ENCODE data around the gene ZNF552. TPM values are rescaled to one million over a fixed set of nuclear protein-coding genes. Genes with fewer than 3 reads are reported as not detected.
"Not testable (repeated sequence)": the region's sequence is repeated elsewhere in the genome, so short reads cannot be mapped to it uniquely, and the experiment has no call there.

Gene ZNF552
- total RNA-seq, result 10 to 100 TPM; 12.7 to 18.9 (median 16.2) TPM
- total RNA-seq (2013), result 19.5 TPM
- total RNA-seq, result 11.6 to 28.2 (median 21.6) reads per million in 29 experiments

- peaks cover 0 to 16% of the 10 kb centered on the region in 2 donors for H3K36me3 ChIP-seq (ENCODE audit: control insufficient read depth in 2 of 2, extremely low read depth in 1 of 2, insufficient read depth in 1 of 2, low read length in 1 of 2)
- H3K4me1 ChIP-seq (ENCODE audit: control insufficient read depth in 1 of 2, extremely low read depth in 1 of 2, insufficient read depth in 2 of 2, low read length in 2 of 2), result peaks cover 13 to 38% of the 10 kb centered on the region in 2 experiments
- H3K27ac ChIP-seq (ENCODE audit: low read length), result peak within 1 kb of the TSS; percentile 74
- no peaks in the 10 kb centered on the region for H3K27me3 Mint-ChIP-seq
- CTCF ChIA-PET, result interaction anchor here in 1 of 2 donors (0.8 kb wide), 1 partner anchor 68 kb away, joined by 3 read pairs; the partner anchor contains the start of gene ZNF776
- H3K4me1 Mint-ChIP-seq, result peaks cover 49 to 60% (median 53%) of the 10 kb centered on the region in 3 donors
- POLR2A ChIA-PET, result interaction anchor here in 1 of 2 donors (0.6 to 0.8 kb wide), 2 partner anchors 68 to 284 kb away, joined by 3 read pairs; partner anchors contain the start of genes ZNF776 and ZSCAN18
- no peaks in the 10 kb centered on the region for H3K9me3 Mint-ChIP-seq
- H3K4me3 Mint-ChIP-seq, result peak within 1 kb of the TSS; percentile 91 to 99 (median 94)
- H3K9me3 ChIP-seq, result no peaks in the 10 kb centered on the region
- ATAC-seq (replicated peaks in 1 of 4) (peak; percentile 82 to 87 (median 85)), DNase-seq (peak; percentile 52 to 90 (median 71))
- H3K4me3 ChIP-seq (ENCODE audit: control insufficient read depth in 1 of 2, extremely low read depth in 1 of 2, low read length in 1 of 2), result peak within 1 kb of the TSS; percentile 86
- no peaks in the 10 kb centered on the region for H3K27me3 ChIP-seq (replicated peaks in 1 of 2; ENCODE audit: control insufficient read depth in 2 of 2, extremely low read depth in 1 of 2, insufficient read depth in 2 of 2, low read length in 1 of 2)
- H3K27ac Mint-ChIP-seq, result peak within 1 kb of the TSS; percentile 92
- peaks cover 19% of the 10 kb centered on the region for H3K36me3 Mint-ChIP-seq
- 0% methylated on average over 43 of the region's 50 CpGs for WGBS (ENCODE audit: insufficient coverage)
Observed at GRCh38 chr19:57814505-57815246, at the start of gene ZNF552. ZNF552 (minus strand) TSS chr19:57814913; CDS start chr19:57814743, 170 bp downstream.

GRCh38 chr19:57862351-57862750, 47.6 kb upstream of the ZNF552 start:
- H3K27ac ChIP-seq (ENCODE audit: low read length); CTCF ChIA-PET; H3K27me3 Mint-ChIP-seq; H3K4me3 Mint-ChIP-seq; H3K4me1 Mint-ChIP-seq; H3K4me3 ChIP-seq (ENCODE audit: control insufficient read depth in 1 of 2, extremely low read depth in 1 of 2, low read length in 1 of 2); POLR2A ChIA-PET; H3K4me1 ChIP-seq (ENCODE audit: control insufficient read depth in 1 of 2, extremely low read depth in 1 of 2, insufficient read depth in 2 of 2, low read length in 2 of 2); H3K27ac Mint-ChIP-seq; ATAC-seq (replicated peaks in 1 of 4); DNase-seq; H3K9me3 ChIP-seq; H3K27me3 ChIP-seq (replicated peaks in 1 of 2; ENCODE audit: control insufficient read depth in 2 of 2, extremely low read depth in 1 of 2, insufficient read depth in 2 of 2, low read length in 1 of 2): not testable (repeated sequence)
- Mint-ChIP-seq H3K36me3 (peaks cover 87% of the 10 kb centered on the region), H3K9me3 (peaks cover 2 to 31% (median 30%) of the 10 kb centered on the region in 3 donors)
- H3K36me3 ChIP-seq (ENCODE audit: control insufficient read depth in 2 of 2, extremely low read depth in 1 of 2, insufficient read depth in 1 of 2, low read length in 1 of 2), result peaks cover 26 to 61% of the 10 kb centered on the region in 2 donors
- WGBS (ENCODE audit: insufficient coverage), result no CpG with 5 or more reads among the region's 3 CpGs

- H3K9me3 Mint-ChIP-seq, result peaks cover 14 to 16% (median 15%) of the 10 kb centered on the region in 3 donors
- H3K36me3 ChIP-seq (ENCODE audit: control insufficient read depth in 2 of 2, extremely low read depth in 1 of 2, insufficient read depth in 1 of 2, low read length in 1 of 2), result peaks cover 10 to 26% of the 10 kb centered on the region in 2 donors
- H3K9me3 ChIP-seq; POLR2A ChIA-PET; ATAC-seq (replicated peaks in 1 of 4); DNase-seq; H3K27me3 Mint-ChIP-seq; H3K27ac ChIP-seq (ENCODE audit: low read length); H3K4me3 Mint-ChIP-seq; CTCF ChIA-PET; H3K4me3 ChIP-seq (ENCODE audit: control insufficient read depth in 1 of 2, extremely low read depth in 1 of 2, low read length in 1 of 2); H3K27me3 ChIP-seq (replicated peaks in 1 of 2; ENCODE audit: control insufficient read depth in 2 of 2, extremely low read depth in 1 of 2, insufficient read depth in 2 of 2, low read length in 1 of 2); H3K27ac Mint-ChIP-seq: not testable (repeated sequence)
- H3K4me1 ChIP-seq (ENCODE audit: control insufficient read depth in 1 of 2, extremely low read depth in 1 of 2, insufficient read depth in 2 of 2, low read length in 2 of 2), result peaks cover 5 to 20% of the 10 kb centered on the region in 2 experiments
- H3K4me1 Mint-ChIP-seq, result peaks cover 27 to 36% (median 31%) of the 10 kb centered on the region in 3 donors
- no CpG with 5 or more reads among the region's 2 CpGs for WGBS (ENCODE audit: insufficient coverage)
- H3K36me3 Mint-ChIP-seq, result peaks cover 62% of the 10 kb centered on the region
Observed at GRCh38 chr19:57854117-57854516, 39.4 kb upstream of the ZNF552 start.

GRCh38 chr19:57851812-57852603, 37.3 kb upstream of the ZNF552 start:
- H3K27me3 Mint-ChIP-seq; H3K9me3 ChIP-seq; DNase-seq; ATAC-seq (replicated peaks in 1 of 4); H3K27me3 ChIP-seq (replicated peaks in 1 of 2; ENCODE audit: control insufficient read depth in 2 of 2, extremely low read depth in 1 of 2, insufficient read depth in 2 of 2, low read length in 1 of 2); CTCF ChIA-PET; H3K27ac ChIP-seq (ENCODE audit: low read length); H3K4me3 ChIP-seq (ENCODE audit: control insufficient read depth in 1 of 2, extremely low read depth in 1 of 2, low read length in 1 of 2): not testable (repeated sequence)
- peak overlapping the region in 1 of 3 donors; percentile 3 for H3K4me3 Mint-ChIP-seq
- peaks cover 5 to 11% of the 10 kb centered on the region in 2 donors for H3K36me3 ChIP-seq (ENCODE audit: control insufficient read depth in 2 of 2, extremely low read depth in 1 of 2, insufficient read depth in 1 of 2, low read length in 1 of 2)
- WGBS (ENCODE audit: insufficient coverage), result 100% methylated on average over 2 of the region's 6 CpGs
- peaks cover 46% of the 10 kb centered on the region for H3K36me3 Mint-ChIP-seq
- H3K4me1 ChIP-seq (ENCODE audit: control insufficient read depth in 1 of 2, extremely low read depth in 1 of 2, insufficient read depth in 2 of 2, low read length in 2 of 2), result peaks cover 5 to 21% of the 10 kb centered on the region in 2 experiments
- POLR2A ChIA-PET, result interaction anchor here in 1 of 2 donors (0.5 kb wide), 1 partner anchor 125 kb away, joined by 5 read pairs; the partner anchor contains the start of gene ZNF671
- peaks cover 28 to 37% (median 31%) of the 10 kb centered on the region in 3 donors for H3K4me1 Mint-ChIP-seq
- peaks cover 9 to 11% (median 11%) of the 10 kb centered on the region in 3 donors for H3K9me3 Mint-ChIP-seq
- H3K27ac Mint-ChIP-seq, result peak overlapping the region in 1 of 2 donors; percentile 41

GRCh38 chr19:57850553-57851017, 35.9 kb upstream of the ZNF552 start:
- Histone ChIP-seq H3K27me3 (replicated peaks in 1 of 2; ENCODE audit: control insufficient read depth in 2 of 2, extremely low read depth in 1 of 2, insufficient read depth in 2 of 2, low read length in 1 of 2) (no peaks in the 10 kb centered on the region), H3K36me3 (ENCODE audit: control insufficient read depth in 2 of 2, extremely low read depth in 1 of 2, insufficient read depth in 1 of 2, low read length in 1 of 2) (peaks cover 0 to 6% of the 10 kb centered on the region in 2 donors), H3K27ac (ENCODE audit: low read length) (no peak overlapping the region), H3K9me3 (no peaks in the 10 kb centered on the region), H3K4me3 (ENCODE audit: control insufficient read depth in 1 of 2, extremely low read depth in 1 of 2, low read length in 1 of 2) (peak overlapping the region; percentile 68 to 75), H3K4me1 (ENCODE audit: control insufficient read depth in 1 of 2, extremely low read depth in 1 of 2, insufficient read depth in 2 of 2, low read length in 2 of 2) (peaks cover 5 to 21% of the 10 kb centered on the region in 2 experiments)
- Mint-ChIP-seq H3K4me1 (peaks cover 28 to 35% (median 31%) of the 10 kb centered on the region in 3 donors), H3K9me3 (peaks cover 6 to 9% (median 6%) of the 10 kb centered on the region in 3 donors), H3K27me3 (no peaks in the 10 kb centered on the region), H3K4me3 (peak overlapping the region; percentile 92 to 97 (median 93)), H3K36me3 (peaks cover 36% of the 10 kb centered on the region), H3K27ac (peak overlapping the region; percentile 91 to 93)
- DNase-seq, result no peak
- CTCF ChIA-PET, result no interaction called here
- POLR2A ChIA-PET, result interaction anchor here in 1 of 2 donors (0.8 kb wide), 1 partner anchor 31 kb away, joined by 4 read pairs; no protein-coding TSS in a partner anchor
- WGBS (ENCODE audit: insufficient coverage), result 40% methylated on average over 5 of the region's 11 CpGs
- ATAC-seq (replicated peaks in 1 of 4), result no peak

Data from T-cell (primary cell).